Left colon (tissue), 2 donors: ENCODE data around the gene PI4K2A. TPM values are rescaled to one million over a fixed set of nuclear protein-coding genes. Genes with fewer than 3 reads are reported as not detected.
A peak's percentile ranks its signal among the peaks of the same experiment; 100 is the strongest.
"Not testable (repeated sequence)": the region's sequence is repeated elsewhere in the genome, so short reads cannot be mapped to it uniquely, and the experiment has no call there.

Source experiments
- ATAC-seq: fragments of 200-7000 bp; cut with Tn5 transposase; one replicate; pipeline ENCODE4 v1.9.1; 2020; ENCODE audit warnings: mild to moderate bottlenecking, moderate library complexity
- DNase-seq, 2 donors: peaks; one replicate each; pipeline ENCODE4 v3.0.0-alpha.2; 2020
- intact Hi-C, 2 donors: fragments of 100-400 bp; cut with DNase I in 1 of 2; cut with micrococcal nuclease in 1 of 2; formaldehyde crosslinking; loops; one replicate each; pipeline versions ENCODE4 v1.11.2 to v1.14.0; 2022; cut with DNase I, micrococcal nuclease
- total RNA-seq, 2 donors: library from RNA; stranded (reverse); fragmentation: NEBNext Ultra II Directional; extraction: Animal tissue kit (Norgen Biotek cat#: 25700); gene quantifications; one replicate each; pipeline ENCODE4 v1.2.1, GENCODE V29; 2021
- donor health status: DM: no; HTN: no; CAD: no.
- donor health status: DM: yes; HTN: yes; CAD: no.

PI4K2A gene
- total RNA-seq, 2 donors from 2014 or later: 9.4 to 13.0 TPM

DNA sequence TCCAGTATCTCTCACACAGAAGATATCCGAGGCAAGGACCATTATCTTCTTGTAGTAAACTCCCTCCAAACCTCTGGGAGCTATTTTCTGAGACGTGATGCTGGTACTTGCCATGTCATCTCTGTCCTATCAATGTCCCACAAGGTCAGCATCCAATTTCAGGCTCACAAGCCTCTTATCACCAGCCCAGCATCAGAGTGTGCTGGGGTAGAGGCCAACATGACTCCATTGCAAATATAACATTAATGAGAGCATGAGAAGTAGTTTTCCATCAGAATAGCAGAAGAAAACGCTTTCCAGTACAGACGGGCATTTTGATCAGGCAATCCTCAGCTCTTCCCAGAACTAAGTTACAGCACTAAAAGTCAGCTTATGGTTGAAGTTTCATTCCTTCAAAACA, 12.7 kb upstream of the PI4K2A start:
- no peak for ATAC-seq
- intact Hi-C loops: no loop called here
- DNase-seq: no peak

- DNase-seq: no peak
- no peak for ATAC-seq
- intact Hi-C loops: no loop called here
Measured at GRCh38 chr10:97628228-97628627, 12.2 kb upstream of the PI4K2A start.

- no peak for ATAC-seq
- DNase-seq: no peak
- intact Hi-C loops: no loop called here
Measured at GRCh38 chr10:97629289-97629688, 11.2 kb upstream of the PI4K2A start.

- ATAC-seq (no peak), DNase-seq (no peak)
- intact Hi-C loops: no loop called here
Measured at GRCh38 chr10:97631098-97631497, 9.4 kb upstream of the PI4K2A start.

DNA sequence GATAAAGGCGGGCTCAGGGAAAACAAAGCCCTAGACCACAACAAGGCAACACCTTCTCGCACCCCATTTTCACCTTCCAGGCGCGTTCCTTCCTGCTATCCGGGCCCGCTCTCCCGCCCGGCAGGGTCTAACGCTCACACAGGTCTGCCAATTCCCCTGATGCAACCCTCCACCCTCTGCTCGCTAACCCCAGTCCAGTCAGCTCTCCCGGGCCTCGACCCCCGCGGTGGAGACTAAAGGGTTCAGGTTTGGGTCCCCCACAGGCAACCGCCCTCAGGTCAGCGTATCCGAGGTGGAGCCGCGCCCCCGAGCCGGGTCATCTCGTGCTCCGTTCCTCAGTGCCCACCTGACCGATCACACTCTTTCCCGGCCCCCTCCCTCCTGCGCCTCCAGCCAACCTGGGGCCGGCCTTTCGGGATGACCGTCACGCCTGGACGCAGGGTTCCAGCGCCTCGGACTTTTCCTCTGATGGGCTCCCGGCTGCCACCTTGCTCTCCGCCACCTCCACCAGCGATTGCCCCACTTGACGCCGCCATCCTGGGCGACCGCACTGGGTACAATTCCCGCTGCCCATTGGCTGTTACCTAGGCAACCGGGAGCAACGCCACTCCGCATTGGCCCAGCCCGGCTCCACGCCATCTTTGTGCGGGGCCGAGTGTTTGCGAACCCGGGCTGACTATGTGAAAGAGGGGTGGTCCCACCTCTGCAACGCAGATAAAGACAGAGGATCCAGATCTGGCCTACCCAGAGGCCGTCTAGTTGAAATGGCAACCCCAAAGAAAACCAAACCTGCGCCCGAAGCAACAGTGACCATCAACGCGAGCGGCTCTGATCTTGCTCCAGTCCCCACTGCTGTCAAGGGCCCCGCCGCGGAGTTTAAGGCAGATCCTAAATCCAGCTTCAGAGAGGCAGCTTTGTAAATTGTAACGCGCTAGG, 7.3 kb upstream of the PI4K2A start, which contains the start of gene MORN4:
Gene MORN4 (minus strand): TSS at position 552 of the 936 bp plus-strand sequence. CDS start 13,847 bp downstream, outside the sequence.
- ATAC-seq: peak; percentile 100
- peak; percentile 91 to 93 for DNase-seq
- intact Hi-C loops: no loop called here

- intact Hi-C loops: no loop called here
- ATAC-seq: peak; percentile 63
- DNase-seq: peak in 1 of 2 donors; percentile 24
Measured at GRCh38 chr10:97633921-97634320, 6.5 kb upstream of the PI4K2A start.

DNA sequence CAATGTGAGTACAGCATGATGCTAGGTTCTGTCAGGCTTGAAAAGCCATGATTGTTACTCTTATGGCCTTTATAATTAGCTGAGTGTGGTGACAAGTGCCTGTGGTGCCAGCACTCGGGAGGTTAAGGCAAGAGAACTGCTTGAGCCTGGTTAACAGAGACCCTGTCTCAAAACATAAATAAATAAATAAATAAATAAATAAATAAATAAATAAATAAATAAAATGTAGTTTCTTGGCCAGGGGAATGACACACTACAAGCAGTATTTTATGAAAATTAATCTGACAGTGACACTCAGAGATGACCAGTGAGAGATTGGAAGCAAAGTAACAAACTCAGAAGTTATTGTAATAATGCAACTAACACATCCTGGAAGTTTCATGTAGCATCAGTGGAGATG, 4.9 kb upstream of the PI4K2A start:
- DNase-seq: no peak
- ATAC-seq: no peak
- intact Hi-C loops: no loop called here

DNA sequence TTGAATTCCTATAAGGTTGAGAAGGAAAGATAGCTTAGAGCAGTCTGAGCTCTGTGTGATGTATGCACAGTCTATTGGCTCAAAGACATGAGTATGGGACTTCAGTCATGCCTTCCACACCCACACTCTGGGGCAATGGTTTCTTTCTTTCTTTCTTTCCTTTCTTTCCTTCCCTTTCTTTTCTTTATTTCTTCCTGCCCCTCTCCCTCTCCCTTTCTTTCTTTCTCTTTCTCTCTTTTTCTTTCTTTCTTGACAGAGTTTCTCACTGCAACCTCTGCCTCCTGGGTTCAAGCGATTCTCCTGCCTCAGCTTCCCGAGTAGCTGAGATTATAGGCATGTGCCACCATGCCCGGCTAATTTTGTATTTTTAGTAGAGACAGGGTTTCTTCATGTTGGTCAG, 1.4 kb upstream of the PI4K2A start:
- intact Hi-C loops, ATAC-seq, DNase-seq: not testable (repeated sequence)

GRCh38 chr10:97640868-97641811, 669 bp downstream of the PI4K2A start:
- ATAC-seq: peak; percentile 50
- intact Hi-C loops: no loop called here
- DNase-seq: peak; percentile 30 to 41

DNA sequence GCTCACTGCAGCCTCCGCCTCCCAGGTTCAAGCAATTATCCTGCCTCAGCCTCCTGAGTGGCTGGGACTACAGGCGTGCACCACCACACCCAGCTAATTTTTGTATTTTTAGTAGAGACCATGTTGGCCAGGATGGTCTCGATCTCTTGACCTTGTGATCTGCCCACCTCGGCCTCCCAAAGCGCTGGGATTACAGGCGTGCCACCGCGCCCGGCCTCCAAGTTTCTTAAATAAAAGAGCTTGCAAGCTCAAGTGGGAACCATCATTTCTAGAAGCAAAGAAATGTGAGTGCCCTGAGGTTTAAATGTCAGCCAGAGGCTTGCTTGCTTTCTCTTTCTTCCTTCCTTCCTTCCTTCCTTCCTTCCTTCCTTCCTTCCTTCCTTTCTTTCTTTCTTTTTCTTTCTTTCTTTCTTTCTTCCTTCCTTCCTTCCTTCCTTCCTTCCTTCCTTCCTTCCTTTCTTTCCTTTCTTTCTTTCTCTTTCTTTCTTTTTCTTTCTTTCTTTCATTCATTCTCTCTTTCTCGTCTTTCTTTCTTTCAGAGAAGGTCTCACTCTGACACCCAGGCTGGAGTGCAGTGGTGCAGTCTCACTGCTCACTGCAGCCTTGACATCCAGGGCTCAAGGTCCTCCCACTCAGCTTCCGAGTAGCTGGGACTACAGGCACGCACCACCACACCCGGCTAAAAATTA, 2.1 kb downstream of the PI4K2A start:
- DNase-seq, intact Hi-C loops, ATAC-seq: not testable (repeated sequence)

DNA sequence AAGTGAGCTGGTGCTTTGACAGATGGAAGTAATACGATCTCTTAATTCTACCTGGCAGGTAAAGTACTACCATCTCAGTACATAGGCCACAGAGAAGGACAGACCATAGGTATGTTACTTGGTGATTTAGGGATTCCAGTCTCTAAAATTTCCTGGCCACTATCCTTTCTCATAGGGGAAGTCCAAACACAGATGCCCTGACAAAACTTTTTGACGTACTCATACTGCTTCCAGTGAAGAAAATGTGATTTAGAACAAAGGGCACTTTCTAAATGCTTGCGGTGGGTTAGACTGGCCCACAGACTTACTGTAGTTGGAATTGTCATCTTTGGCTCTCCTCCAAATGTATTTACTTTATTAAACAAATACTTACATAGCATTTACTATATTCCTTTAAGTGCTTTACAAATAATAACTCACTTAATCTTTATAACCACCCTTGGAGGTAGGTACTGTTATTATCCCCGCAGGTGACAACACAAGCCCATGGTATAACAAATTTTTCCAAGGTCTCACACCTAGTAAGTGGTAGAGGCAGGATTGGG, 3.0 kb downstream of the PI4K2A start:
- ATAC-seq (no peak), DNase-seq (no peak)
- intact Hi-C loops: no loop called here

GRCh38 chr10:97644936-97645335, 4.5 kb downstream of the PI4K2A start:
- no peak for ATAC-seq
- DNase-seq: no peak
- intact Hi-C loops: no loop called here

- DNase-seq (no peak), ATAC-seq (no peak)
- intact Hi-C loops: no loop called here
Measured at GRCh38 chr10:97647556-97647955, 7.1 kb downstream of the PI4K2A start.

DNA sequence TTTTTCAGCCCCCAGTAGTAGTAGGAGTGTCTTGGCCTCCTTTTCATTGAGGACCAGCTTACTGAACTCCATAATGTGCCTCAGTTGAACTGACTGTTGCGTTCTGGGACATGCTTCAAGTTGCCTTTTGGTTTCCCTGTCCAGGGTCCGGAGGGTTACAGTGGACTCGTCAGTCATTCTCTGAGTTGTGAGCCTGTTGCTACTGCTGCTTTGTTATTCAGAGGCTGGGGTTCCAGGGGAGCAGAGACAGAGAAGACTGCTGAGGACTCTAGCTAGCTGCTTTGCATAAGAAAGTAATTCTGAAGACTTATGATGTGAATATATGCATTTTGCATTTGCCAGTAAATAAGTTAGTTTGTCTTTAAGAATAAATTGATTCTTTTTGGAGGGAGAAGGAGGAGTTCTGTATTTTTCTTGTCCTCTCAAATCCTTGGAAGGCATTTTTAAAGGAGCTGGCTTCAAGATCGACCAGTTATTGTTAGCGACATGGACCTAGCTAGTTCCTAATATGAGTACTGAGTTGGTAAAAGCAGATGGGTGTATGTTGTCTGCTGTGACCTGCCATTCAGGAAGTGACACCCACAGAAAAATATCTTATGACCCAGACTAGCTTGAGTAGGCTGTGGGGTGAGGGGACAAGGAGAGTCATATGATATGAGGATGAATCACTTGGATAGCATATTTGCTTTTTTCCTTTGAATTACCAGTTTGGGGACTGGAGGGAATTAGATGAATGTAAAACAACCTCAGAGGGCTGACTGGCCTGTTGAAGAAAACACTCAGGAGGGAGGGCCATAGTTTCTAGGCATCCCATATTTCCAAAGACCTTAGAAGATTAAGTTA, 8.3 kb downstream of the PI4K2A start:
- DNase-seq (no peak), ATAC-seq (peak; percentile 66)
- intact Hi-C loops: no loop called here

- DNase-seq, intact Hi-C loops, ATAC-seq: not testable (repeated sequence)
Measured at GRCh38 chr10:97649405-97649750, 8.9 kb downstream of the PI4K2A start.

DNA sequence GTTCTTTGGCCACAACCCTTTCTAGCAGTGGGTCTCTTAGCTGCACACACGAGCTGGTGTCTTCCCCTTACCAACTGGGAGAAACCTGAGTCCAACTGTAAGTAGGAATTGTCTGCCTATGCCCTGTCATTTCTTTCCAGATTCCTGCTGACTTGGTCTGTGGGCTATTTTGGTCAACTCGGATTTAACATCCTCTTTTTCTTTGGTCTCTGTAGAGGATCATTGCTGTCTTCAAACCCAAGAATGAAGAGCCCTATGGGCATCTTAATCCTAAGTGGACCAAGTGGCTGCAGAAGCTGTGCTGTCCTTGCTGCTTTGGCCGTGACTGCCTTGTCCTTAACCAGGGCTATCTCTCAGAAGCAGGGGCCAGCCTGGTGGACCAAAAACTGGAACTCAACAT, 10.3 kb downstream of the PI4K2A start:
- ATAC-seq: no peak
- DNase-seq: no peak
- intact Hi-C loops: no loop called here

GRCh38 chr10:97651773-97652172, 11.3 kb downstream of the PI4K2A start:
- ATAC-seq: no peak
- intact Hi-C loops: no loop called here
- DNase-seq: no peak

GRCh38 chr10:97656777-97657176, 16.3 kb downstream of the PI4K2A start:
- no peak for DNase-seq
- no peak for ATAC-seq
- intact Hi-C loops: no loop called here
